ENCODE measurements around the gene LITAF.

Gene LITAF

DNA sequence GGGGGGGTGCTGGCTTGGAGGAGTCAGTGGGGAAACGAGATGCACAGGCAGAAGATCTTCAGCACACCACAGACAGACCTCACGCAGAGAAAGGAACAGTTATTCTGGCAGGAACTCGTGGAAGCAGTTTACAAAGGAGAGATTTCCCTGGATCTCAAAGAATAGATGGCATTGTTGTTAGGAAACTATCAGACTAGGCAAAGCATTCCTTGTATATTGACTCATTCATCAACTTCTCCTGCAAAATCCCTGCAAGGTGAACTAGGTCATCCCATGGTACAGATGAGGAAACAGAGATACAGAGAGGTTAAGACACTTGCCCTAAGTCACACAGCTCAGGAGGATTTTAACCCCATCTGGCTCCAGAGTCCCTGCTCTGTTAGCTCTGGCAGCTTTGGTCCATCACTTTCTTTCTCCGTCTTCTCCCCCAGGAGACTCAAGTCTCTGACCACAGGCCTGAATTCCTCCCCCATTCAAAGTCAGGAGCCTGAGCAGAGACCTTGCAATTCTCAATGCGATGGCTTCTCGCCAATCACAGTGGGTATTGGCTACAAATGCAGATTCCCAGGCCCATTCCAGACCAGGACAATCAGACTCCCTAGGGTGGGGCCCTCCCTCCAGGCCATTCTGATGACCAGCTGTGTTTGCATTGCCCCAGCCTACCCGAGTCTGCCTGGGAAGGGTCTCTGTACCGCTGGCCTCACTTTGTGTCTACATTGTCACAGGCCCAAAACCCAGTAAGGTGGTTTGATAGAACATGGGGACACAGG lies 56.4 kb downstream of the LITAF start:
- Histone ChIP-seq H3K9me3 (ENCODE audit: insufficient read depth, low read length) (no peaks in the 10 kb centered on the region), H3K36me3 (ENCODE audit: low read length) (no peaks in the 10 kb centered on the region), H3K4me3 (ENCODE audit: insufficient read depth, low read length, poor library complexity, severe bottlenecking) (no peak overlapping the region), H3K4me2 (ENCODE audit: low read depth, low read length, poor library complexity, severe bottlenecking) (no peak overlapping the region), H3K9ac (ENCODE audit: low read length) (no peak overlapping the region), H4K20me1 (ENCODE audit: low read depth, low read length) (no peaks in the 10 kb centered on the region), H3K27ac (ENCODE audit: low read depth, low read length) (no peak overlapping the region), H3K27me3 (ENCODE audit: low read length) (no peaks in the 10 kb centered on the region), H3F3A (ENCODE audit: insufficient read depth) (no peaks in the 10 kb centered on the region), H2AFZ (ENCODE audit: low read depth, low read length, severe bottlenecking) (no peak overlapping the region), H3K9me2 (replicated peaks; ENCODE audit: insufficient read depth, low read length) (no peaks in the 10 kb centered on the region), H3K79me2 (ENCODE audit: insufficient read depth, low read length) (no peaks in the 10 kb centered on the region)
- no peak for TF ChIP-seq EZH2phosphoT487 (conservative IDR thresholded peaks at IDR 0.05; ENCODE audit: low read length)

- no peaks in the 10 kb centered on the region for H3K9me3 ChIP-seq (ENCODE audit: insufficient read depth, low read length)
- H2AFZ ChIP-seq (ENCODE audit: low read depth, low read length, severe bottlenecking) = no peak overlapping the region
- H3K27ac ChIP-seq (ENCODE audit: low read depth, low read length) = no peak overlapping the region
- H3K27me3 ChIP-seq (ENCODE audit: low read length) = no peaks in the 10 kb centered on the region
- TF ChIP-seq EZH2phosphoT487 (conservative IDR thresholded peaks at IDR 0.05; ENCODE audit: low read length) = no peak
- no peak for TF ChIP-seq CTCF (IDR thresholded peaks at IDR 0.05; ENCODE audit: insufficient read depth, low read length, poor library complexity, severe bottlenecking)
- no peaks in the 10 kb centered on the region for H3K36me3 ChIP-seq (ENCODE audit: low read length)
- no peak overlapping the region for H3K4me3 ChIP-seq (ENCODE audit: insufficient read depth, low read length, poor library complexity, severe bottlenecking)
- H3K79me2 ChIP-seq (ENCODE audit: insufficient read depth, low read length) = no peaks in the 10 kb centered on the region
- H3F3A ChIP-seq (ENCODE audit: insufficient read depth) = no peaks in the 10 kb centered on the region
- no peak overlapping the region for H3K9ac ChIP-seq (ENCODE audit: low read length)
- no peak overlapping the region for H3K4me2 ChIP-seq (ENCODE audit: low read depth, low read length, poor library complexity, severe bottlenecking)
- no peaks in the 10 kb centered on the region for H4K20me1 ChIP-seq (ENCODE audit: low read depth, low read length)
- no peaks in the 10 kb centered on the region for H3K9me2 ChIP-seq (replicated peaks; ENCODE audit: insufficient read depth, low read length)
Measured at GRCh38 chr16:11529285-11529684, 57.4 kb downstream of the LITAF start.

GRCh38 chr16:11528053-11528452 lies 58.7 kb downstream of the LITAF start:
- Histone ChIP-seq H3K4me3 (ENCODE audit: insufficient read depth, low read length, poor library complexity, severe bottlenecking) (no peak overlapping the region), H4K20me1 (ENCODE audit: low read depth, low read length) (no peaks in the 10 kb centered on the region), H3K27ac (ENCODE audit: low read depth, low read length) (no peak overlapping the region), H3K79me2 (ENCODE audit: insufficient read depth, low read length) (no peaks in the 10 kb centered on the region), H3K27me3 (ENCODE audit: low read length) (no peaks in the 10 kb centered on the region), H3K4me2 (ENCODE audit: low read depth, low read length, poor library complexity, severe bottlenecking) (no peak overlapping the region), H3K9ac (ENCODE audit: low read length) (no peak overlapping the region), H2AFZ (ENCODE audit: low read depth, low read length, severe bottlenecking) (no peak overlapping the region), H3K36me3 (ENCODE audit: low read length) (no peaks in the 10 kb centered on the region), H3K9me2 (replicated peaks; ENCODE audit: insufficient read depth, low read length) (no peaks in the 10 kb centered on the region), H3K9me3 (ENCODE audit: insufficient read depth, low read length) (no peaks in the 10 kb centered on the region), H3F3A (ENCODE audit: insufficient read depth) (no peaks in the 10 kb centered on the region)
- no peak for TF ChIP-seq EZH2phosphoT487 (conservative IDR thresholded peaks at IDR 0.05; ENCODE audit: low read length)
- TF ChIP-seq CTCF (IDR thresholded peaks at IDR 0.05; ENCODE audit: insufficient read depth, low read length, poor library complexity, severe bottlenecking) = no peak

- Histone ChIP-seq H3K4me2 (ENCODE audit: low read depth, low read length, poor library complexity, severe bottlenecking) (no peak overlapping the region), H3K27ac (ENCODE audit: low read depth, low read length) (no peak overlapping the region), H3K36me3 (ENCODE audit: low read length) (no peaks in the 10 kb centered on the region), H3K9me3 (ENCODE audit: insufficient read depth, low read length) (no peaks in the 10 kb centered on the region), H3K79me2 (ENCODE audit: insufficient read depth, low read length) (no peaks in the 10 kb centered on the region), H3K27me3 (ENCODE audit: low read length) (no peaks in the 10 kb centered on the region), H3F3A (ENCODE audit: insufficient read depth) (no peaks in the 10 kb centered on the region), H4K20me1 (ENCODE audit: low read depth, low read length) (no peaks in the 10 kb centered on the region), H3K9ac (ENCODE audit: low read length) (no peak overlapping the region), H3K4me3 (ENCODE audit: insufficient read depth, low read length, poor library complexity, severe bottlenecking) (no peak overlapping the region), H2AFZ (ENCODE audit: low read depth, low read length, severe bottlenecking) (no peak overlapping the region), H3K9me2 (replicated peaks; ENCODE audit: insufficient read depth, low read length) (no peaks in the 10 kb centered on the region)
- no peak for TF ChIP-seq CTCF (IDR thresholded peaks at IDR 0.05; ENCODE audit: insufficient read depth, low read length, poor library complexity, severe bottlenecking)
- TF ChIP-seq EZH2phosphoT487 (conservative IDR thresholded peaks at IDR 0.05; ENCODE audit: low read length) = no peak
Measured at GRCh38 chr16:11526655-11527350, 59.9 kb downstream of the LITAF start.

All from SU-DHL-6 (cell line).